DMS153 treated with DMSO at 0.1 percent for 48 hours (cell line): Measurements from ENCODE around the gene ZNF200.
"Not testable (repeated sequence)": the region's sequence is repeated elsewhere in the genome, so short reads cannot be mapped to it uniquely, and the experiment has no call there.

Experiments used
- DNase-seq: peaks from one replicate; lab custom pipeline; 2025; ENCODE audit not compliant: unreplicated experiment; lab: John Stamatoyannopoulos, UW

Gene ZNF200, protein sequence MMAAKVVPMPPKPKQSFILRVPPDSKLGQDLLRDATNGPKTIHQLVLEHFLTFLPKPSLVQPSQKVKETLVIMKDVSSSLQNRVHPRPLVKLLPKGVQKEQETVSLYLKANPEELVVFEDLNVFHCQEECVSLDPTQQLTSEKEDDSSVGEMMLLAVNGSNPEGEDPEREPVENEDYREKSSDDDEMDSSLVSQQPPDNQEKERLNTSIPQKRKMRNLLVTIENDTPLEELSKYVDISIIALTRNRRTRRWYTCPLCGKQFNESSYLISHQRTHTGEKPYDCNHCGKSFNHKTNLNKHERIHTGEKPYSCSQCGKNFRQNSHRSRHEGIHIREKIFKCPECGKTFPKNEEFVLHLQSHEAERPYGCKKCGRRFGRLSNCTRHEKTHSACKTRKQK

GRCh38 chr16:3234857-3235561, at the start of gene ZNF200:
Gene ZNF200 (minus strand): TSS chr16:3235158. CDS start chr16:3233755, 1,403 bp downstream.
- peak; percentile 86 for DNase-seq

DNA sequence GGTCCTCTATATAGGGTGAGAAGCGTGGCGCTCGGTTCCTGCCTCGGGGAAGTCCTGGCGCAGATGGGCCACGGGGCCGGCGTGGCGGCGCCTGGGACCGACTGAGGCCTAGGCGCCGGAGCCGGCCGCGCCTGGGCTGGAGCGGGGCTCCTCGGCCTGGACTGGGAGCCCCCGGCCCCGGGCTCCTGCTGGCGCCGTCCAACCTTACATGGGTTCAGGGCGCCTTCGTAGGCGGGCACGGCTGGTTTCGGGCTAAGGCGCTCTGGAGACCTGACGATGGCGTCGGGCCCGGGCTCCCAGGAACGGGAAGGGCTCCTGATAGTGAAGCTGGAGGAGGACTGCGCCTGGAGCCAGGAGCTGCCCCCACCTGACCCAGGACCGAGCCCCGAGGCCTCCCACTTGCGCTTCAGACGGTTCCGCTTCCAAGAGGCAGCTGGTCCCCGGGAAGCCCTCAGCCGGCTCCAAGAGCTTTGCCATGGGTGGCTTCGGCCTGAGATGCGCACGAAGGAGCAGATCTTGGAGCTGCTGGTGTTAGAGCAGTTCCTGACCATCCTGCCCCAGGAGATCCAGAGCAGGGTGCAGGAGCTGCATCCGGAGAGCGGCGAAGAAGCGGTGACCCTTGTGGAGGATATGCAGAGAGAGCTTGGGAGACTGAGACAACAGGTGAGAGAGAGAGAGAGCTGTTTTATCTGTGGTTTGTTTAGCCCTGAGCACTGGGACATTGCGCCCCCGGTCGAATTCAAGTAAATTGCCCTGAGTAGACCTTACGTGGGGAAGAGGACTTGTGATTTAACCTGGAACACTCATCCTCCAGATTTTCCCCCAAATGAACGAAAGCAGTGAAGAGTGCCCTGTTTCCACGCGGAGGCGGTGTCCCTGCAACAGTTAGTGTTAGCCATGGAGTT, 48.8 kb upstream of the ZNF200 start:
- DNase-seq: no peak

GRCh38 chr16:3282730-3283542, 48.0 kb upstream of the ZNF200 start, which contains the start of gene ZNF263:
Gene ZNF263 (plus strand): TSS chr16:3283491. CDS start chr16:3283819, 328 bp downstream.
- peak; percentile 96 for DNase-seq

DNA sequence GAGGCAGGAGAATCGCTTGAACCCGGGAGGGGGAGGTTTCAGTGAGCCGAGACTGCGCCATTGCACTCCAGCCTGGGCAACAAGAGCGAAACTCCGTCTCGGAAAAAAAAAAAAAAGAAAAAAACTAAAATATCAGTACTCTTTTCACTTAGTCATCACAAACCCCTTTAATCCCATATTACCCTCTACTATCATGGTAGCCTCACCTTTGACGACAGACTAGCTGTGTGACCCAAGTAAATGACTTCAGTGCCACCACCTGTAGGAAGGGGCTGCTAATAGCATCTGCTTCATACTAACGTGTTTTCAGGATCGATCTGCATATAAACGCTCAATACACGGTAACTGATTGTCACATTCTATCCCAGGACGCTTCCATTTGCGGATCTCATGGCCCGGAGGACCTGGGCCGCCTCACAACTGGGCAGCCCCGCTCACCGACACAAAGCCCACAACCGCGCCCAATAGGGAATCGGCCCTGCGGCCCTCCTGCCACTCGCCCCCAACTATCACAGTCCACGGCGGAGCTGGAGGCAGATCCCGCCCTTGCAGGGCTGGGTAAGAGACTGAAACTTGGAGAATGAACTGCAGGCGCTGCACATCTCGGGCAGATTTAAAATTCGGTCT, 47.3 kb upstream of the ZNF200 start:
- peak; percentile 75 for DNase-seq

GRCh38 chr16:3281222-3281820, 46.4 kb upstream of the ZNF200 start:
- DNase-seq: no peak

GRCh38 chr16:3276679-3277078, 41.7 kb upstream of the ZNF200 start:
- DNase-seq: no peak

GRCh38 chr16:3274947-3275346, 40.0 kb upstream of the ZNF200 start:
- DNase-seq: no peak

- no peak for DNase-seq
Observed at GRCh38 chr16:3274490-3274889, 39.5 kb upstream of the ZNF200 start.

DNA sequence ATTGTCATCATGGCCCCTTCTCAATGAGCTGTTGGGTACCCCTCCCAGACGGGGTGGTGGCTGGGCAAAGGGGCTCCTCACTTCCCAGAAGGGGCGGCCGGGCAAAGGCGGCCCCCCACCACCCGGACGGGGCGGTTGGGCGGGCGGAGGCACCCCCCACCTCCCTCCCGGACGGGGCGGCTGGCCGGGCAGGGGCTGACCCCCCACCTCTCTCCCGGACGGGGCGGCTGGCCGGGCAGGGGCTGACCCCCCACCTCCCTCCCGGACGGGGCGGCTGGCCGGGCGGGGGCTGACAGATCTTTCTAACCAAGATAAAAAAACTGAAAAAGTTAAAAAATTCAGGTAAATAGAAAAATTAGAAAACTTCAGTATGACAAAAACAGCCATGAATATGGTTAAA, 36.3 kb upstream of the ZNF200 start:
- DNase-seq: not testable (repeated sequence)

GRCh38 chr16:3270718-3271117, 35.8 kb upstream of the ZNF200 start:
- DNase-seq: not testable (repeated sequence)

GRCh38 chr16:3268294-3268693, 33.3 kb upstream of the ZNF200 start:
- DNase-seq: no peak

DNA sequence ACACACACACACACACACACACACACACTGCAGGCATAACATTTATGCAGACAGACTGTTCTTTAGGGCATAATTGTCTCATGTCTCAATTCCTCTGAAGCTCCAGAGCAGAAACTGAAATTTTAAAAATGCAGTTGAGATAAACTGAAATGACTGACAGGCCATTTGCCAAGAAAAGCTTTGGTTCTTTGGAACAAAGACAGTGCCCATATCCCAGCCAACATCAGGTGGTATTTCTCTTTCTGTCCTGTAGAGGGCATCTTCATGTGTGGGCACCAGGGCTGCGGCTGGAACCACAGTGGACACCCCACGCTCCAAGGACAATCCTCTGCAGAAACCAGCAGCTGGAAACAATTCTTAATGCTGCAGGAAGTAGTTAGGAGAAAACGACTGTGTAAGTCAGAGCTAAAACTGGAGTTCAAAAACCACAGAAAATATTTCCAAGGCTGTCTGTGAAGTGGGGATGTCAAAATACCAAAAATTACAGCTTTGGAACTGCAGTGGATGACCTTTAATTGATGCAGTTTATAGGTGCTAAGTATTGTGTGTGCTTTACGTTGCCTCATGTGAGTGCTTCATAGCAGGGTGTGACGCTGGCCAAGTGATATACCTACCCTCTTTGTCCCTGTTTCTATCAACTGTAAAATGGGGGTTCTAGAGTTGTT, 32.0 kb upstream of the ZNF200 start:
- no peak for DNase-seq

DNA sequence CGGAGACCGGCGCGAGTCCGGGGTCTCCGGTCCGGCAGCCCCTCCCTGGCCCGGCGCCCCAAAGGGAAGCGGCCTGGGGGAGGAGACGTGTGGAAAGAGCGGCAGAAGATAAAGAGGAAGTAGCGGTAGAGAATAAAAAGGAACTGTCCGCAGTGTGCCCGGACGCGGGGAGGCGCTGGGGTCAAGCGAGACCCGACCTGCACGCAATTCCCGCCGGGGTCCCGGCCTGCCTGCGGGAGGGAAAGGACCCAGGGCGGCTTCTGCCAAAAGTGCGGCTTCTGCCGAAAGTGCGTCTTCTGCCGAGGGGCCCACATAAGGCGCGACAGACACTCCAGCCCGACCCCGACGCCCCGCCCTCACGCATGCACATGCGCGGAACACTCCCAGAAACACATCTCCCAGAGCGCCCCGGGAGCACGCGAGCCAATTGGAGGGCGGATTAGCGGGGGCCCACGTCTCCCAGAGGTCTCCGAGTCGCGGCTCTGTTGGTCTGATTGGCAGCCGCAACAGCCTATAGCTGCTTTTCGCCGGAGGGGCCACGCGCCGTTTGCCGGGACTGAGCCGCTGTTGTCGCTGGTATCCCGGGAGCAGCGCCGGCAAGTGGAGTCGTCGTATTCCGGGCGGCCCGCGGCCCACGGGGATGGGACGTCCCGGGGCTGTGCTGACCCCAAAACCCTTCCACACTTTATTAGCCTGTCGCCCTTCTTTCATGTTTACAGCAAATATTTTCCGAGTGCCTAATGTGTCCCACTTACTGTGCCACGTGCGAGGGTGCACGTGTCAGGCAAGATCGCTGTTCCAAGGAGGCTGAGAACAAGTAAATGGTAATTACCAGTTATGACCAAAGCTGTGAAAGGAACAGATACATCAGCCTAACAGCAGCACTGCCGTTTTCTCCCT, 29.4 kb upstream of the ZNF200 start:
- DNase-seq: peak; percentile 94

DNA sequence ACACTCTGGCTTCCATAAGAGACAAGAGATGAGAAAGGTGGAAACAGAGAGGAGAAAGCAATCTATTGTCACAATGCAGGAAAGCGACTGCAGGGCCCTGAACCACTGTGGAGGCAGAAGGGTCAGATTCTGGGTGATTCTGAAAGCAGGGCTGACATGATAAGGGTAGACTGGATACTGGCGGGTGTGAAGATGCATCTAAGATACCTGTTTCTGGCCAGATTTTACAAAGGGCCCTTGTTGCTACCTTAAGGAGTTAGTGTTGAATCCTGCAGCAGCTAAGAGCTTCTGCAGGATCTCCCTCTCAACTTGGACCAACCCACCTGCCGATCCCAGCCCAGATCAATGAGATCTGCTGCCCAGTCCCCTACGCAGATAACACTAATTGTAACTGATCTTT, 27.6 kb upstream of the ZNF200 start:
- DNase-seq: no peak

- DNase-seq: no peak
Observed at GRCh38 chr16:3259836-3260235, 24.9 kb upstream of the ZNF200 start.

DNA sequence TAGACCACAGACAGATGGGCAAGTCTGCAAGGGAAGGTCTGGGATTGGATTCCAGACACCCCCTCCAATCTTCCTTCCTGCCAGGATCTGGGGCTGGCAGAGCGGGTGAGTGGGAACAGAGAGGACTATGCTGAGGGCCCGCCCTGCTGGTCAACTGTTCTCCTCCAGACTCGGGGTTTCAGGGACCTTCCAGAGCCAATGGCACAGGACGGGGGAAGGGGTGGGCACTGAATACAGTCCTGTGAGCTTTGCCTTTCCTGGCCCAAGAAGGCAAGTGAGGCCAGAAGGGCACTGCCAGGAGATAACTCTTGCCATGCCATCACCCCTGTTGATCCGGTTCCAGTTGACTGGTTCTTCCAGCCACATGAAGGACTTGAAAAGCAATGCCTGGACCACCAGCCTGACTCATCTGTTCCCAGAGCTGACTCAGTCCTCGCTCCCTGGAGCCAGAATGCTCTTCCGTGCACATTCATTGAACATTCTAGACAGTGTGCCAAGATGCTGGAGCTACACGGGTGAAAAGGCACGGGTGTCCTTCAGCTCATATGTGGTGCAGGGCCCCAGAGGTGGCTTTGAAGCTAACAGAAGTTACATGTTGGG, 22.0 kb upstream of the ZNF200 start:
- DNase-seq: no peak

DNA sequence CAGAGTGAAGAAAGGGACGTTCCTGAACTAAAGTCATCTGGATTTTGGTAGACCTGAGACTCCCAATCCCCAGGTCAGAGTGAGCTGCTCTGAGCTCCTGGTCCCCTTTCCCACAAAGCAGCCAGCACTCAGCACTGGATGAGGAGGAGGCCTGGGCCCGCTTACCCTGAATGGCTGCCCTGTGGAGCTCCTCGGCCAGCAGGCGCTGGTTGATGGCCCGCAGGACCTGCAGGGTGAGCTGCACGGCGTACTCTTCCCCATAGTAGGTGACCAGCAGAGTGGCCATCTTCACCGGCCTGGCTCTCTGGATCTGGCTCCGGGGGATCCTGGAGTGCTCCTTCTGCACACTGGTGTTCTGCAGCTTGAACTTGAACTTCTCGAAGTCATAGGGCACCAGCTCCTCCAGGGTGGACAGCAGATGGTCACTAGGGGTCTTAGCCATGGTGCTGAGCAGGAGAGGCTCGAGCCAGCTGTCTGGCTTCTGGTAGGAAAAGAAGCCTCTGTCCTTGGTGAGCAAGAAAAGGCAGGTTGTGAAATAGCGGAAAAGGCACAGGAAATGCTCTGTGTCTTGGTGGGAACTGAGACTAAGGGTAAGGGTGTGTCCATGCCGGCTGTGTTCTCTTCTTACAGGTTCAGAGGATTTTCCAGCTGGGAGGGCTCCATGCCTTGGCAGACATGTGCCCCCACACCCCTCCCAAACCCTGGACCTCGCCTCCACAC, 21.3 kb upstream of the ZNF200 start, which contains the start of gene MEFV:
TSS of gene MEFV (minus strand) at position 488 of the 720 bp plus-strand sequence. CDS start at position 442, 46 bp downstream.
- no peak for DNase-seq
